Activated T-helper 17 cell treated with anti-CD3 and anti-CD28 coated beads, Interleukin-2, amount 50 U/mL, for 72 hours (primary cell): ENCODE measurements around the gene GRN. TPM values are rescaled to one million over a fixed set of nuclear protein-coding genes. Genes with fewer than 3 reads are reported as not detected.
"Not testable (repeated sequence)": the region's sequence is repeated elsewhere in the genome, so short reads cannot be mapped to it uniquely, and the experiment has no call there.

Experiments used
- ATAC-seq: fragments of 150-1000 bp; cut with Tn5 transposase; replicated peaks from 2 replicates; pipeline ENCODE4 v1.10.0; 2021; ENCODE audit warnings: mild to moderate bottlenecking, moderate library complexity
- H3K27ac Mint-ChIP-seq: one replicate; pipeline ENCODE4 v1.8.0; 2022; ENCODE audit warnings: mixed read lengths
- H3K27me3 Mint-ChIP-seq: one replicate; pipeline ENCODE4 v1.8.0; 2022; ENCODE audit warnings: mixed read lengths
- H3K36me3 Mint-ChIP-seq: one replicate; pipeline ENCODE4 v1.8.0; 2022; ENCODE audit warnings: low read depth, mild to moderate bottlenecking, mixed read lengths
- H3K4me1 Mint-ChIP-seq: one replicate; pipeline ENCODE4 v1.8.0; 2022; ENCODE audit warnings: mixed read lengths
- H3K4me3 Mint-ChIP-seq: one replicate; pipeline ENCODE4 v1.8.0; 2022; ENCODE audit warnings: mild to moderate bottlenecking, mixed read lengths
- H3K9me3 Mint-ChIP-seq: one replicate; pipeline ENCODE4 v1.8.0; 2022; ENCODE audit warnings: mixed read lengths
- total RNA-seq, 2 donors: library from RNA; stranded (reverse); gene quantifications; one replicate each; pipeline ENCODE4 v1.2.3, GENCODE V29; 2022

GRN gene
- total RNA-seq, 2 donors from 2014 or later: 48.5 to 54.5 TPM

DNA sequence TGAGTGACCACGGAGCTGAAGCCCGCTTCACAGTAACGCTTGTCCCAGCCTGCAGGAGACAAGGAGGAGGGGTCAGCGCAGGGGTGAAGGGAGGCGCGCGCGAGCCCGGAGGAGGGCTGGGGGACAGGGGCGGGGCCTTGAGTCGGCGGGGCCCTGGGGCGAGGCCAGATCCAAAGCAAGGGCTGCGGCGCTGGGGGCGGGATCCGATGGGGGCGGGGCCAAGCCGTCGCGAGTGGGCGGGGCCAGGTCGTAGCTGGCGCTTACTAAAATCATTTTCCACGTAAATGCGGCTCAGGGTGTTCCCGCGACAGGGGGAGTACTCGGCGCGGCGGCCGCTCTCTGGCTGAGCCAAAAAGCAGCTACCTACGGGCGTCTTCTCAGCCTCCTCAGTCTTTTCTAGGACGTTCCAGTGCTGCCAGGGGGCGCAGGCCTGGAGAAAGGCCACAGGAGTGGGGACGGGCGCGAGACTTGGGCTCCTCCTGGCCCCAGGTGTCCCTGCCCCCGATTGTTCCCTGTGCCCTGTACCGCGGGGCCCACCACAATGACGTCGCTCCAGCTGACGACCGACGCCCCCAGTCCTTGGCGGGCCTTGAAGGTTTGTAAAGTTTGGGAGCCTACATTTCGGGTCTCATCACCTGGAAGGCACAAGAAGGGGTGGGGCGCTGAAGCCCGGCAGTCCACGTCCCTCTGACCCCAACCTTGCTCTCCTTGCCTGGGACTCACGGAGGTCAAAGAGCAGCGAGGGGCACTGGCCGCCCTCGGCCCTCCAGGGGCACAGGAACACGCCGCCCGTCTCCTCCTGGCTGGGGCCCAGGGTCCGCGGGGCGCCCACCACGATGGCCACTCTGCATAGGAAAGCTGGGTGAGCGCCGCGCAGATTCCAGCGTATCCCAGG, 40.4 kb downstream of the GRN start:
- peaks cover 11% of the 10 kb centered on the region for H3K27me3 Mint-ChIP-seq
- H3K36me3 Mint-ChIP-seq: no peaks in the 10 kb centered on the region
- peak; percentile 93 for ATAC-seq
- H3K9me3 Mint-ChIP-seq: peaks cover 3% of the 10 kb centered on the region
- H3K27ac Mint-ChIP-seq: no peak overlapping the region
- peak overlapping the region; percentile 67 for H3K4me3 Mint-ChIP-seq
- H3K4me1 Mint-ChIP-seq: peaks cover 11% of the 10 kb centered on the region

DNA sequence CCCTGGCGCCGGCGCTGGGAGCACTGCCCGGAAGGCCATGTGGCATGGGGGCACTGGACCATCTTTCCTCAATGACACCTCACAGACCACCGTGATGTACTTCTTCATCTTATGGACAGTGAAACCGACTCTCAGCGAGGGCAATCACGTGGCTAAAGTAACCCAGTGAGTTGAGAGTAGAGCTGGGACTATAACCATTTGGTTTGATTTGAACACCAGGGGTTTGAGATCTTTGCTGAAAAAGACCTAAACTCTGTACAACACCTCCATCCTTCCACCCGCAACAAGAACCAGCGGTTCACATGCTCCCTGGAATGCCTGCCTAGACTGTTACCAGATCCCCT, 41.1 kb downstream of the GRN start:
- Mint-ChIP-seq H3K27me3 (peaks cover 11% of the 10 kb centered on the region), H3K27ac (no peak overlapping the region), H3K4me3 (peak overlapping the region; percentile 67), H3K9me3 (peaks cover 3% of the 10 kb centered on the region), H3K4me1 (peaks cover 11% of the 10 kb centered on the region), H3K36me3 (no peaks in the 10 kb centered on the region)
- no peak for ATAC-seq

GRCh38 chr17:44387804-44388203, 42.7 kb downstream of the GRN start:
- Mint-ChIP-seq H3K4me1 (peaks cover 11% of the 10 kb centered on the region), H3K27ac (no peak overlapping the region), H3K27me3 (peaks cover 4% of the 10 kb centered on the region), H3K9me3 (peaks cover 3% of the 10 kb centered on the region), H3K36me3 (no peaks in the 10 kb centered on the region), H3K4me3 (no peak overlapping the region)
- no peak for ATAC-seq

DNA sequence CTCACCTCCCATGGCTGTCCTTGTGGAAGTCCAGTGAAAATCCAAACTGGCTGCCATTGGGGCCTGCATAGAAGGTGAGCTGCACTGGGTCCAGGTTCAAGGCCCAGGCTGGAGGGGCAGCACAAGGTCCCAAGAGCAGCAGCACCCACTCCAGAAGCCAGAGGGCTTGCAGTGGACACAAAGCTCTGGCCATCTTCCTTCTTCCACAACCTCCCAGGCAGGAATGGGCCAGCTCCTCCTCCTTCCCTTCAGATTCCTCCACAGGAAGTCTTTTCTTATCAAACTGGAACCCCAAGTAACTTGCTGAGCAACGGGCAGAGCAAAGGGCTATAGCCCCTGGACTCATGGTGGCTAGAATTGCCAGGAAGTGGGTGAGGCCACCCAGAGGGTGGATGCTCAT, 44.2 kb downstream of the GRN start, which contains the start of gene ITGA2B:
ITGA2B (minus strand) TSS at position 369 of the 400 bp plus-strand sequence; CDS start at position 193, 176 bp downstream.
- H3K9me3 Mint-ChIP-seq: peaks cover 3% of the 10 kb centered on the region
- H3K36me3 Mint-ChIP-seq: no peaks in the 10 kb centered on the region
- no peak within 1 kb of the TSS for H3K4me3 Mint-ChIP-seq
- peak within 1 kb of the TSS; percentile 65 for H3K27ac Mint-ChIP-seq
- ATAC-seq: no peak
- H3K4me1 Mint-ChIP-seq: peaks cover 11% of the 10 kb centered on the region
- H3K27me3 Mint-ChIP-seq: peaks cover 4% of the 10 kb centered on the region

- H3K27me3 Mint-ChIP-seq: peaks cover 4% of the 10 kb centered on the region
- ATAC-seq: no peak
- no peak overlapping the region for H3K4me3 Mint-ChIP-seq
- peak overlapping the region; percentile 65 for H3K27ac Mint-ChIP-seq
- peaks cover 11% of the 10 kb centered on the region for H3K4me1 Mint-ChIP-seq
- peaks cover 3% of the 10 kb centered on the region for H3K9me3 Mint-ChIP-seq
- no peaks in the 10 kb centered on the region for H3K36me3 Mint-ChIP-seq
Measured at GRCh38 chr17:44389723-44390202, 44.7 kb downstream of the GRN start.

GRCh38 chr17:44390250-44390870, 45.3 kb downstream of the GRN start:
- H3K4me3 Mint-ChIP-seq: no peak overlapping the region
- peaks cover 3% of the 10 kb centered on the region for H3K9me3 Mint-ChIP-seq

DNA sequence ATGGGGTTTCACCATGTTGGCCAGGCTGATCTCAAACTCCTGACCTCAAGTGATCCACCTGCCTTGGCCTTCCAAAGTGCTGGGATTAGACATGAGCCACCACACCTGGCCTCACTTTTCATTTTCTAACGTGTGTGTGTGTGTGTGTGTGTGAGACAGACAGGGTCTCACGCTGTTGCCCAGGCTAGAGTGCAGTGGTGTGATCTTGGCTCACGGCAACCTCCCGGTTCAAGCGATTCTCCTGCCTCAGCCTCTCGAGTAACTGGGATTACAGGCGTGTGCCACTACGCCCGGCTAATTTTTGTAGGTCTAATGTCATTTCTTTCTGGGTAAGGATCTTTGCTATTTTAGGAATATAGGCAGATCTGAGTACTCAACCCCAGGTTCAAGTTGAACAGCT, 49.0 kb downstream of the GRN start:
- H3K9me3 Mint-ChIP-seq, ATAC-seq, H3K4me3 Mint-ChIP-seq, H3K27ac Mint-ChIP-seq, H3K4me1 Mint-ChIP-seq, H3K27me3 Mint-ChIP-seq: not testable (repeated sequence)
- peaks cover 25% of the 10 kb centered on the region for H3K36me3 Mint-ChIP-seq

More at GRCh38 chr17:44390250-44390870, 45.3 kb downstream of the GRN start:
- Mint-ChIP-seq H3K27ac (no peak overlapping the region), H3K36me3 (no peaks in the 10 kb centered on the region), H3K4me1 (peaks cover 11% of the 10 kb centered on the region), H3K27me3 (peaks cover 4% of the 10 kb centered on the region)
- no peak for ATAC-seq

GRCh38 chr17:44394833-44395232, 49.7 kb downstream of the GRN start:
- Mint-ChIP-seq H3K4me1 (no peaks in the 10 kb centered on the region), H3K9me3 (no peaks in the 10 kb centered on the region), H3K27me3 (no peaks in the 10 kb centered on the region)

GRCh38 chr17:44396946-44397345, 51.8 kb downstream of the GRN start:
- Mint-ChIP-seq H3K27ac (peak overlapping the region; percentile 53), H3K9me3 (no peaks in the 10 kb centered on the region), H3K36me3 (peaks cover 51% of the 10 kb centered on the region), H3K4me3 (no peak overlapping the region), H3K4me1 (no peaks in the 10 kb centered on the region), H3K27me3 (no peaks in the 10 kb centered on the region)
- no peak for ATAC-seq

More at GRCh38 chr17:44394833-44395232, 49.7 kb downstream of the GRN start:
- no peak overlapping the region for H3K4me3 Mint-ChIP-seq
- ATAC-seq: no peak
- H3K27ac Mint-ChIP-seq: no peak overlapping the region
- H3K36me3 Mint-ChIP-seq: peaks cover 32% of the 10 kb centered on the region

DNA sequence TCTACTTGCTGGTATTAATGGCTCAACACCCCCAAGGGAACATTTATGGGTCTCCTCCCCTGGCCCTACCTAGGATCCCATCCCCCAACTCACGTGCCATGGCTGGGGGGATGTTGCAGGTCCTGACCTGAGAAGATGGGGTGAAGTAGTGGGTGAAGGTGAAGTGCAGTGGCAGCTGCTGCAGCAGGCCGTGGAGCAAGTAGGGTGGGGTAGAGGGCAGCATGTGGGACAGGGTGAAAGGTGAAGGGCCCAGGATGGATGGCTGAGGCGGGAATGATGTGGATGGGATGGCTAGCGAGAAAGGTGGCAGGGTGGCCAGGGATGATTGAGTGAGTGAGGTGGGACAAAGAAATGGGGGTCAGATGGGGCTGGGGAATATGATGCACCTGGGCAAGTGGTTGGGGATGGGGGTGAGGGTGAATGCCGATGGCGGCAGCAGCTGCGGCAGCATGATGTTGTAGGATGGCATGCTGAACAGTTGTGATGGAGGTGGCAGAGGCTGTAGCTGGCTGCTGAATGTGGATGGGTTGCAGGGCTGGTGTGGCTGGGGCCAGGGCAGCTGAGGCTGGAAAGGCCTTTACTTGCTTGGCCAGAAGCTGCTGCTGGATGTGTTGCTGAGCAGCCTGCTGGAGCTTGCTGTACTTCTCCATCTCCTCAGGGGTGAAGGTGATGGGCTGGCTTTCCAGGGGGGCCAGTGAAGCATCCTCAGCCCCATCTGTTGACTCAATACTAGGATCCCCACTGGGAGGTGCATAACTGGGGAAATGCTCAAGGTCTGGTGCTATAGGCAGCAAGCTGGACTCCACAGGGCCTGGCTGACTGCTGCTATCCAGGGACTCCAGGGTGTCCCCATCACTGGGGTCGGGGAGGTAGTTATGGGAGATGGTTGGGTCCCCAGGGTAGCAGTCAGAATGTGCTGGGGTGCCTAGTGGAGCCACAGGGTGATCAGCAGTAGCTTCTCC, 52.7 kb downstream of the GRN start:
- H3K36me3 Mint-ChIP-seq: peaks cover 59% of the 10 kb centered on the region
- no peaks in the 10 kb centered on the region for H3K27me3 Mint-ChIP-seq

GRCh38 chr17:44398692-44399691, 53.9 kb downstream of the GRN start:
- Mint-ChIP-seq H3K4me1 (peaks cover 7% of the 10 kb centered on the region), H3K9me3 (no peaks in the 10 kb centered on the region), H3K36me3 (peaks cover 71% of the 10 kb centered on the region), H3K4me3 (no peak overlapping the region), H3K27me3 (no peaks in the 10 kb centered on the region), H3K27ac (peak overlapping the region; percentile 53)
- ATAC-seq: no peak

More for the DNA sequence above, 52.7 kb downstream of the GRN start:
- peak overlapping the region; percentile 53 for H3K27ac Mint-ChIP-seq
- no peaks in the 10 kb centered on the region for H3K9me3 Mint-ChIP-seq
- H3K4me1 Mint-ChIP-seq: peaks cover 5% of the 10 kb centered on the region
- no peak for ATAC-seq
- no peak overlapping the region for H3K4me3 Mint-ChIP-seq

DNA sequence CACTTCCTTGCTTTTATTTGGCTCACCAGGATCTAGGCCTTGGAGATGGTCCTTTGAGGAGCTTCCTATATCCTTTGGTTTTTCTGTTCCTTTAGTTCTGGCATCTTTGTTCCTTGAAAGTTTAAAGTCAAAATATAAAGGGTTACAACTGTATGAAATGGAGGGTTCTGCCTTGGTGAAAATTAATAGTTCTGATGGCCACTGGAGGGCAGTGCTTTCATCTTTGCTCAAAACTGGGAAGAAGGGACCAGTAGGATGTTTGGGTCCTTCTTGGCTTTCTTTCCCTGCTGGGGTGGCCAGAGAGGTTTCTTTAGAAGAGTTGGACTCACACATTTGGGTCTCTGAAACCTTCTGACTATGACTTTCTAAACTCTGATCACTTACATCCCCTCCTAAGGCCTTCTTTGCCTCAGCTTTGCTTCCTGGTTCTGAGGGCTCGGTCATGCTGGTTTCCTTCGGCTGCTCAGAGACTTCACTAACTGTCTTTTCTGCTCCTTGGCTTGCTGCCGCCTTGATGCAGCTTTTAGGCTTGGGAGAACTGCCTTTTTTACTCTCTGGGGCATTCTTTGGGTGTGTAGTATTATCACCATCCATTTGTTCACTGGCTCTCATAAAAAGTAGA, 55.2 kb downstream of the GRN start:
- Mint-ChIP-seq H3K27me3 (no peaks in the 10 kb centered on the region), H3K4me1 (peaks cover 7% of the 10 kb centered on the region), H3K9me3 (no peaks in the 10 kb centered on the region), H3K36me3 (peaks cover 85% of the 10 kb centered on the region), H3K27ac (peak overlapping the region; percentile 61), H3K4me3 (no peak overlapping the region)
- no peak for ATAC-seq
